ENCODE measurements around the gene WRAP73.
A peak's percentile ranks its signal among the peaks of the same experiment; 100 is the strongest.
"Not testable (repeated sequence)": the region's sequence is repeated elsewhere in the genome, so short reads cannot be mapped to it uniquely, and the experiment has no call there.

WRAP73 gene

DNA sequence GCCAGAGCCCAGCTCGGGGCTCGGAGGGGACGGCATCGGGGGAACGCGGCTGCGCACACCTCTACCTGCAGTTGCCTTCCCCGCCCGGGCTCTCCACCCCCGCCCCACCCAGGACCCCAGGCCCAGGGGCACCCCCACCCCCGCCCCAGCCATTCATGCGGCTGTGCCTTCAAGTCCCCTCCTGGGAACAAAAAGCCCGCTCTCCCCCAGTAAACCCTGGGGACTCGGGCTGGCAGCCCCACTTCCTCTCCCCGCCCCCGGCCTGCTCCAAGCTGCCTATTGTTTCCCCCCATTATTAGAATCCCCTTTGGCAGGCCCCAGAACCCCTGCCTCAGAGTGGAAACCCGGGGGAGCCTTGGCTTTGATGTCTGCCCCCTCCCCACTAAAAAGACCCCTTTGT, 56.6 kb downstream of the WRAP73 start:
- TF ChIP-seq, protein P1, sequence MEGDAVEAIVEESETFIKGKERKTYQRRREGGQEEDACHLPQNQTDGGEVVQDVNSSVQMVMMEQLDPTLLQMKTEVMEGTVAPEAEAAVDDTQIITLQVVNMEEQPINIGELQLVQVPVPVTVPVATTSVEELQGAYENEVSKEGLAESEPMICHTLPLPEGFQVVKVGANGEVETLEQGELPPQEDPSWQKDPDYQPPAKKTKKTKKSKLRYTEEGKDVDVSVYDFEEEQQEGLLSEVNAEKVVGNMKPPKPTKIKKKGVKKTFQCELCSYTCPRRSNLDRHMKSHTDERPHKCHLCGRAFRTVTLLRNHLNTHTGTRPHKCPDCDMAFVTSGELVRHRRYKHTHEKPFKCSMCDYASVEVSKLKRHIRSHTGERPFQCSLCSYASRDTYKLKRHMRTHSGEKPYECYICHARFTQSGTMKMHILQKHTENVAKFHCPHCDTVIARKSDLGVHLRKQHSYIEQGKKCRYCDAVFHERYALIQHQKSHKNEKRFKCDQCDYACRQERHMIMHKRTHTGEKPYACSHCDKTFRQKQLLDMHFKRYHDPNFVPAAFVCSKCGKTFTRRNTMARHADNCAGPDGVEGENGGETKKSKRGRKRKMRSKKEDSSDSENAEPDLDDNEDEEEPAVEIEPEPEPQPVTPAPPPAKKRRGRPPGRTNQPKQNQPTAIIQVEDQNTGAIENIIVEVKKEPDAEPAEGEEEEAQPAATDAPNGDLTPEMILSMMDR (IDR thresholded peaks at IDR 0.05; ENCODE audit: low read depth, low read length), result no peak
- DNase-seq (ENCODE audit: low read depth in 2 of 2), result no peak
- H3K4me3 ChIP-seq (replicated peaks in 1 of 2; ENCODE audit: low read depth in 2 of 2, low read length in 2 of 2), result no peak overlapping the region

DNA sequence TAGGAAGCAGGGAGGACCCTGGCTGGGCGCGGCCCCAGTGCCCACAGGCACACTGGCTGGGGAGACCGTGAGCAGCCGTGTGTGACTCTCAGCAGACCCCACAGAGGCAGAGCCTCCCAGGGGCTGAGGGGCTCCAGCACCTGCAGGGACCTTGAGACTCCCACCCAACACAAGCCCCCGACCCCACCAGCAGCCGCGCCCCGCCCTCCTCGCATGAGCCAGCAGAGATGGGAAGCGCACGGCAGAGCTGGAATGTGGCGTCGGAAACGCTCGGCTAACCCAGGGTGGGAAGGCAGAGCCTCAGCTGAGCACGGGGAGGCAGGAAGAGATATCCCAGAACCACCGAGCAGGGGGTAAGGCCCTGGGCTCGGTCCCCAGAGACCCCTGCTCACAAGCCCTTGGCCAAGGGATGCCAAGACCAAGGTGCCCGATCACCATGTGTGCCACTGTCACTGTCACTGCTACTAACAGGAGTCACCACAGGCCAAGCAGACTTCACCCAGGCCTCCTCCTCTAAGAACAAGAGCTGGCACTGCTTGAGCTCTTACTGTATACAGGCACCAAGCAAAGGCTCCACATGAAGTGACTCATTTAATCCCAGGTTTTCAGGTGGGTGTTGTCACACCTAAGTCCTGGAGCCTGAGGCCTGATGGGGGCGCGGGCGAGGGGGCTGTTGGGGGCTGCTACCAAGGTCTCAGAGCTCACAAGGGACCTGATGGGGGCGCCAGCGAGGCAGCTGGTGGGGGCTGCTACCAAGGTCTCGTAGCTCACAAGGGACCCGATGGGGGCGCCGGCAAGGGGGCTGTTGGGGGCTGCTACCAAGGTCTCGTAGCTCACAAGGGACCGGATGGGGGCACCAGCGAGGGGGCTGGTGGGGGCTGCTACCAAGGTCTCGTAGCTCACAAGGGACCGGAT, 58.7 kb downstream of the WRAP73 start:
- H3K4me3 ChIP-seq (replicated peaks in 1 of 2; ENCODE audit: low read depth in 2 of 2, low read length in 2 of 2), result no peak overlapping the region
- DNase-seq (ENCODE audit: low read depth in 2 of 2), result no peak
- TF ChIP-seq, protein P1 (IDR thresholded peaks at IDR 0.05; ENCODE audit: low read depth, low read length), result no peak

DNA sequence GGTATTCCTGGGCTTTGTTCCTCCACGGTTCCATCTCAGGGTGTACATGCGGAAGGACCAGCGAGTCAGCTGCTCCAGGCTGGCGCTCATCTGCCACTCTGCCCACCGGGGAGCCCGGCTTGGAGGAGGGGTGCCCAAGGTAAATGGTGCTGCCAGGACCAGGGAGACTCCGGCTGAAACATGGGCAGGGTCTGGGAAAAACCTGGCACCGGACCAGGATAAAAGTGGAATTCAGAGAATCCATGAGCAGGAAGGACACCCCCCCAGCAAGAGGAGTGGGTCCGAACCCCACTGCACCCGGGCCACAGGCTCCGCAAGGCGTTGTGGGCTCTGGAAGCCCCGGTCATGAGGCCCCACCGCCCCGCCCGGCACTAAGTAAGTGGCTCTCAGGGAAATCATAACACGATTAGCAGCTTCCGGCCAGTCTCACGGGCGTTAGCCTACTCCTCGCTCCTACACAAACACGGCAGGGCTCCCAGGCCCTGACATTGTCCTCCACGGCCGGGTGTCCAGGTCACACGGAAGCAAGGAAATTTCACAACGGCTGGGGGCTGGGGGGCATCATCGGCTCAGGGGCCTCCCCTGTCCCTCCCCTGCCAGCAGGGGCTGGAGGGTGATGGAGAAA, 59.7 kb downstream of the WRAP73 start:
- TF ChIP-seq, protein P1 (IDR thresholded peaks at IDR 0.05; ENCODE audit: low read depth, low read length), result no peak
- peak in 1 of 2 donors; percentile 56 for DNase-seq (ENCODE audit: low read depth in 2 of 2)
- no peak overlapping the region for H3K4me3 ChIP-seq (replicated peaks in 1 of 2; ENCODE audit: low read depth in 2 of 2, low read length in 2 of 2)

DNA sequence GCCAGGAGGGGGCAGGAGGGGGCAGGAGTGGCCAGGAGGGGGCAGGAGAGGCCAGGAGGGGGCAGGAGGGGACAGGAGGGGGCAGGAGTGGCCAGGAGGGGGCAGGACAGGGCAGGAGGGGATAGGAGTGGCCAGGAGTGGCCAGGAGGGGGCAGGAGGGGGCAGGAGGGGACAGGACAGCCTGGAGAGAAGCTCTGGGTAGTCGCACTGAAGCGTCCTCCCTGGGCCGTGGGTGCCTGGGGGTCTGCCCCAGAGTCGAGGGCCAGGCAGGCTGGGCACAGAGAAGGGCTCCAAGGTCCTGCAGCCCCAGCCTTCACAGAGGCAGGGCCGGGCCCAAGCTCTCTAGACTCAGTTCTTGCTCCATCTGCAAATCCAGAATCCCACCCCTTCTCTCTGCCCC, 61.5 kb downstream of the WRAP73 start:
- TF ChIP-seq, protein P1 (IDR thresholded peaks at IDR 0.05; ENCODE audit: low read depth, low read length), result no peak
- no peak for DNase-seq (ENCODE audit: low read depth in 2 of 2)

DNA sequence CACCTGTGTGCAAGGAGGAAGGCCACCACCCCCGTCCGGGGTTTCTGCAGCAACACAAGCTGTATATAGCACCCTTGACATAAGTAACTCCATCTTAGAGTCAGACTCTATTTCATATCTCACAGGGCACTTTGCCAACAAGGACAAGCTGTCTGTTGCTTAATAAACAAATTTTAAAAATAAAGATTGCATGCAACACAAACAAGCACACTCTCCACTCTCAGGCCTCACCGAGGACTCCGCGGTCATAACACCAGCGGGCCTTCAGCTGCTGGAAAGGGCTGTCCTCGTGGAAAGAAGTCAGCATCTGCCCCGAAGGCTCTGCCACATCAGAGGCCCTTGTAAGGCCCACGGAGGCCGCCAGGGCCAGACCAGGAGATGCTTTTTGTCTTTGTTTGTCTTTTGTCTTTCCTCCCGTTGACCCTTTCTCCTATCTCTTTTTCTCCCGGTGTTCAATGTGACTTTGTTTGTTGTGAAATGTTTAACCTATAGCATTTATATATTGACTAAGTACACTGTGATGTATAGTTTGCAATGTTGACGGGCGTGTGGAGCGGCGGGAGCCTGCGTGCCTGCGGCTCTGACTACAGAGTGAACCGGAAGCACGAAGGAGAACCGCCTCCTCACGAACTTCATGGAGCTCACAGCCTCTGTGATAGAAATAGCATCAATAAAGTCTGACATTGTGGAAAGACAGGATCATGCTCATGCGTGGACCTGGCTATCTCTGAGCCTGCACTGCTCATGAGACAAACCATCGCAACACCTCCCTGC, 62.7 kb downstream of the WRAP73 start:
- H3K4me3 ChIP-seq (replicated peaks in 1 of 2; ENCODE audit: low read depth in 2 of 2, low read length in 2 of 2), result no peak overlapping the region
- DNase-seq (ENCODE audit: low read depth in 2 of 2), result peak in 1 of 2 donors; percentile 52
- TF ChIP-seq, protein P1 (IDR thresholded peaks at IDR 0.05; ENCODE audit: low read depth, low read length), result no peak

More for the DNA sequence above, 61.5 kb downstream of the WRAP73 start:
- no peak overlapping the region for H3K4me3 ChIP-seq (replicated peaks in 1 of 2; ENCODE audit: low read depth in 2 of 2, low read length in 2 of 2)

DNA sequence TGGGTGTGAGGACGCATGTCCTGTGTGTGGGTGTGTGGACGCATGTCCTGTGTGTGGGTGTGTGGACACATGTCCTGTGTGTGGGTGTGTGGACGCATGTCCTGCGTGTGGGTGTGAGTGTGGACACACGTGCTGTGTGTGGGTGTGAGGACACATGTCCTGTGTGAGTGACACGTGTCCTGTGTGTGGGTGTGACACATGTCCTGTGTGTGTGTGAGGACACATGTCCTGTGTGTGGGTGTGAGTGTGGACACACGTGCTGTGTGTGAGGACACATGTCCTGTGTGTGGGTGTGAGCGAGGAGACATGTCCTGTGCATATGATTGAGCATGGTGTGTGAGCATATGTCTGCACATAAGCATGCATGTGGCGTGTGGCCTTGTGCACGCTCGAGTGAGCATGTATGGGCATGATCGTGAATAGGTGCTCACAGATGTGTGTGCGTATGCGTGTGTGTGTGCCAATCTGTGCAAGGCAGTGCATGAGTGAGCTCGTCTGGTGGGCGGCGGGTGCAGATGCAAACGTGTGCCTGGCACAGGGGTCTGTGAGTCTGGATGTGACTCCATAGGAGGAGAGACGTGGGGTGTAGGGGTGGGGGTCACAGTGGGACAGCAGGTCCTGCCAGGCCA, 63.8 kb downstream of the WRAP73 start:
- H3K4me3 ChIP-seq (replicated peaks in 1 of 2; ENCODE audit: low read depth in 2 of 2, low read length in 2 of 2), result no peak overlapping the region
- DNase-seq (ENCODE audit: low read depth in 2 of 2), result no peak
- TF ChIP-seq, protein P1 (IDR thresholded peaks at IDR 0.05; ENCODE audit: low read depth, low read length), result no peak

DNA sequence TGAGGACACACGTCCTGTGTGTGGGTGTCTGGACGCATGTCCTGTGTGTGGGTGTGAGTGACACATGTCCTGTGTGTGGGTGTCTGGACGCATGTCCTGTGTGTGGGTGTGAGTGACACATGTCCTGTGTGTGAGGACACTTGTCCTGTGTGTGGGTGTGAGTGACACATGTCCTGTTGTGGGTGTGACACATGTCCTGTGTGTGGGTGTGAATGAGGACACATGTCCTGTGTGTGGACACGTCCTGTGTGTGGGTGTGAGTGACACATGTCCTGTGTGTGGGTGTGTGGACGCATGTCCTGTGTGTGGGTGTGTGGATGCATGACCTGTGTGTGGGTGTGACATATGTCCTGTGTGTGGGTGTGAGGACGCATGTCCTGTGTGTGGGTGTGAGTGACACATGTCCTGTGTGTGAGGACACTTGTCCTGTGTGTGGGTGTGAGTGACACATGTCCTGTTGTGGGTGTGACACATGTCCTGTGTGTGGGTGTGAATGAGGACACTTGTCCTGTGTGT, 64.5 kb downstream of the WRAP73 start:
- not testable (repeated sequence) for DNase-seq (ENCODE audit: low read depth in 2 of 2); H3K4me3 ChIP-seq (replicated peaks in 1 of 2; ENCODE audit: low read depth in 2 of 2, low read length in 2 of 2)

All from cardiac fibroblast (primary cell).